ENCODE results near the gene KCP. TPM values are rescaled to one million over a fixed set of nuclear protein-coding genes. Genes with fewer than 3 reads are reported as not detected.

The KCP gene
- total RNA-seq, 2 experiments from 2014 or later, result 1.4 to 2.3 TPM

DNA sequence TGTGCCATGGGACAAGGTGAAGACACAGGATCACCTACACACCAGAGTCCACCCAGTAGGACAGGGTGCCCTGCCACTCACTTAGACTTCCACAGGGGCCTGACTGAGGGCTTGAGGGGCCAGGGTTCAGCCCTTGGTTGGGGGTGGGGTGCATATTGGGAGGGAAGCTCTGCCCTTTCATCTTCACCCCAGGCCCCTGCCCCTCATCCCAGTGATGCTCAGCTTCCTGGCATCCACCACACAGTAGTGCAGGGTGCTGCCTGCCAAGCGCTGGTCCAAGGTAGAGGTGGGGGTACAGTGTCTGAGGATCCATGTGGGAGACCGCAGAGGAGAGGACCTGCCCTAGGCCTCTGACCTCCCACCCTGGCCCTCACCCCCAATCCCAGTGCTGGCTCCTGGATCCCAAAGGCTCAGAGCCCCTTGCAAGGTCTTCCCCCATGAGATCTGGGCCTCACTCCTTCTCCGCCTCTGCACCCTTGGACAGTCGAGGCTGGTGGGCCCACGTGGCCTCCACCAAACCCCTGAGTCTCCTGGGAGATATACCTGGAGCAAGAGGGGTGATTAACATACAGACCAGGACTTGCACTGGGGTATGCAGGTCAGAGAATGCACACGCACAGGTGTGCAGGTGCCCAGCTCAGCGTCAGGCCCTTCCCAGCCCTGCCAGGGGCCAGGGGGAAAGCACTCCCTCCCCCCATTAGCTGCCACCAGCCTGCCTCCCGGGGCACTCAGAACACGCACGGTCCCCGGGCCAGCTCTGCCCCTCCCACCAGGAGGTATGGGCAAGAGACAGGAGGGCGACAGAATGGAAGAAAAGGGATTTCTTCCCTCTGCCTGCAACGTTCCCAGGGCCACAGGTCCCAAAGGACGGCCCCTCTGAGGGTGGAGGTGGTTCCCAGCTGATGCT, 18.6 kb upstream of the KCP start:
- Histone ChIP-seq H3K79me2 (ENCODE audit: insufficient read depth, low read depth, low read length) (no peaks in the 10 kb centered on the region), H3K9me3 (ENCODE audit: low read length) (no peaks in the 10 kb centered on the region), H2AFZ (ENCODE audit: low read length) (no peak overlapping the region), H3K4me3 (ENCODE audit: low read depth, low read length, poor library complexity, severe bottlenecking) (no peak overlapping the region), H3K4me1 (ENCODE audit: insufficient read depth, low read length, poor library complexity, severe bottlenecking) (peaks cover 12% of the 10 kb centered on the region), H3K9me2 (ENCODE audit: insufficient read depth, low read length) (no peaks in the 10 kb centered on the region), H4K20me1 (ENCODE audit: insufficient read depth, low read length) (no peaks in the 10 kb centered on the region), H3K27ac (ENCODE audit: low read depth, low read length, poor library complexity, severe bottlenecking) (no peak overlapping the region), H3K4me2 (ENCODE audit: low read length) (no peak overlapping the region), H3K36me3 (ENCODE audit: insufficient read depth, low read length) (no peaks in the 10 kb centered on the region)
- POLR2A ChIA-PET, result no interaction called here
- no TSS peak for BruUV-seq (replicated peaks)
- CTCF ChIA-PET (ENCODE audit: unreplicated experiment), result no interaction called here
- DNase-seq (ENCODE audit: low spot score), result no peak
- TF ChIP-seq EZH2phosphoT487 (IDR thresholded peaks at IDR 0.05; ENCODE audit: borderline replicate concordance, low read depth, low read length), result no peak
- TF ChIP-seq, protein P1, sequence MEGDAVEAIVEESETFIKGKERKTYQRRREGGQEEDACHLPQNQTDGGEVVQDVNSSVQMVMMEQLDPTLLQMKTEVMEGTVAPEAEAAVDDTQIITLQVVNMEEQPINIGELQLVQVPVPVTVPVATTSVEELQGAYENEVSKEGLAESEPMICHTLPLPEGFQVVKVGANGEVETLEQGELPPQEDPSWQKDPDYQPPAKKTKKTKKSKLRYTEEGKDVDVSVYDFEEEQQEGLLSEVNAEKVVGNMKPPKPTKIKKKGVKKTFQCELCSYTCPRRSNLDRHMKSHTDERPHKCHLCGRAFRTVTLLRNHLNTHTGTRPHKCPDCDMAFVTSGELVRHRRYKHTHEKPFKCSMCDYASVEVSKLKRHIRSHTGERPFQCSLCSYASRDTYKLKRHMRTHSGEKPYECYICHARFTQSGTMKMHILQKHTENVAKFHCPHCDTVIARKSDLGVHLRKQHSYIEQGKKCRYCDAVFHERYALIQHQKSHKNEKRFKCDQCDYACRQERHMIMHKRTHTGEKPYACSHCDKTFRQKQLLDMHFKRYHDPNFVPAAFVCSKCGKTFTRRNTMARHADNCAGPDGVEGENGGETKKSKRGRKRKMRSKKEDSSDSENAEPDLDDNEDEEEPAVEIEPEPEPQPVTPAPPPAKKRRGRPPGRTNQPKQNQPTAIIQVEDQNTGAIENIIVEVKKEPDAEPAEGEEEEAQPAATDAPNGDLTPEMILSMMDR (conservative IDR thresholded peaks at IDR 0.05; ENCODE audit: low read length), result no peak
- intact Hi-C loops (cut with micrococcal nuclease; ENCODE audit: unreplicated experiment), result no loop called here

GRCh38 chr7:128928159-128928813, 17.8 kb upstream of the KCP start:
- BruUV-seq (replicated peaks), result no TSS peak
- Histone ChIP-seq H3K79me2 (ENCODE audit: insufficient read depth, low read depth, low read length) (no peaks in the 10 kb centered on the region), H2AFZ (ENCODE audit: low read length) (no peak overlapping the region), H4K20me1 (ENCODE audit: insufficient read depth, low read length) (no peaks in the 10 kb centered on the region), H3K9me3 (ENCODE audit: low read length) (no peaks in the 10 kb centered on the region), H3K4me2 (ENCODE audit: low read length) (no peak overlapping the region), H3K27ac (ENCODE audit: low read depth, low read length, poor library complexity, severe bottlenecking) (no peak overlapping the region), H3K4me1 (ENCODE audit: insufficient read depth, low read length, poor library complexity, severe bottlenecking) (peaks cover 8% of the 10 kb centered on the region), H3K36me3 (ENCODE audit: insufficient read depth, low read length) (no peaks in the 10 kb centered on the region), H3K4me3 (ENCODE audit: low read depth, low read length, poor library complexity, severe bottlenecking) (no peak overlapping the region), H3K9me2 (ENCODE audit: insufficient read depth, low read length) (no peaks in the 10 kb centered on the region)
- TF ChIP-seq, protein P1 (conservative IDR thresholded peaks at IDR 0.05; ENCODE audit: low read length), result no peak
- no peak for TF ChIP-seq EZH2phosphoT487 (IDR thresholded peaks at IDR 0.05; ENCODE audit: borderline replicate concordance, low read depth, low read length)
- no peak for DNase-seq (ENCODE audit: low spot score)
- POLR2A ChIA-PET, result no interaction called here
- intact Hi-C loops (cut with micrococcal nuclease; ENCODE audit: unreplicated experiment), result no loop called here
- CTCF ChIA-PET (ENCODE audit: unreplicated experiment), result no interaction called here
